Activated T-helper 2 cell treated with anti-CD3 and anti-CD28 coated beads, Interferon-gamma antibody, Interleukin-2, Interleukin-4, amounts not matched to agents 10 μg/mL and 5 μg/mL and 100 μg/mL, durations not matched to agents 14 hours and 24 hours and 36 hours (primary cell): Measurements from ENCODE around the gene BOK. TPM values are rescaled to one million over a fixed set of nuclear protein-coding genes. Genes with fewer than 3 reads are reported as not detected.
"Not testable (repeated sequence)": the region's sequence is repeated elsewhere in the genome, so short reads cannot be mapped to it uniquely, and the experiment has no call there.

Experiments
- DNase-seq: peaks from one replicate; pipeline ENCODE4 v3.0.0; 2021; ENCODE audit warnings: low spot score
- H3K27ac Mint-ChIP-seq: one replicate; pipeline ENCODE4 v1.8.0; 2021; ENCODE audit warnings: mixed read lengths
- H3K27me3 Mint-ChIP-seq: one replicate; pipeline ENCODE4 v1.8.0; 2021; ENCODE audit warnings: low read depth, mixed read lengths
- H3K36me3 Mint-ChIP-seq: one replicate; pipeline ENCODE4 v1.8.0; 2021; ENCODE audit warnings: low read depth, mixed read lengths
- H3K4me1 Mint-ChIP-seq: one replicate; pipeline ENCODE4 v1.8.0; 2021; ENCODE audit warnings: low read depth, mixed read lengths
- H3K4me3 Mint-ChIP-seq: one replicate; pipeline ENCODE4 v1.8.0; 2021; ENCODE audit warnings: low read depth, mild to moderate bottlenecking, moderate library complexity, mixed read lengths
- H3K9me3 Mint-ChIP-seq: one replicate; pipeline ENCODE4 v1.8.0; 2021; ENCODE audit warnings: mixed read lengths
- intact Hi-C: fragments of 100-400 bp; cut with micrococcal nuclease; formaldehyde crosslinking; loops from one replicate; pipeline ENCODE4 v1.15.1; 2023
- total RNA-seq: library from RNA; stranded (reverse); gene quantifications from 2 replicates; pipeline ENCODE4 v1.2.3, GENCODE V29; 2022

The BOK gene
- total RNA-seq, 1 donor from 2014 or later = 0.27 TPM

DNA sequence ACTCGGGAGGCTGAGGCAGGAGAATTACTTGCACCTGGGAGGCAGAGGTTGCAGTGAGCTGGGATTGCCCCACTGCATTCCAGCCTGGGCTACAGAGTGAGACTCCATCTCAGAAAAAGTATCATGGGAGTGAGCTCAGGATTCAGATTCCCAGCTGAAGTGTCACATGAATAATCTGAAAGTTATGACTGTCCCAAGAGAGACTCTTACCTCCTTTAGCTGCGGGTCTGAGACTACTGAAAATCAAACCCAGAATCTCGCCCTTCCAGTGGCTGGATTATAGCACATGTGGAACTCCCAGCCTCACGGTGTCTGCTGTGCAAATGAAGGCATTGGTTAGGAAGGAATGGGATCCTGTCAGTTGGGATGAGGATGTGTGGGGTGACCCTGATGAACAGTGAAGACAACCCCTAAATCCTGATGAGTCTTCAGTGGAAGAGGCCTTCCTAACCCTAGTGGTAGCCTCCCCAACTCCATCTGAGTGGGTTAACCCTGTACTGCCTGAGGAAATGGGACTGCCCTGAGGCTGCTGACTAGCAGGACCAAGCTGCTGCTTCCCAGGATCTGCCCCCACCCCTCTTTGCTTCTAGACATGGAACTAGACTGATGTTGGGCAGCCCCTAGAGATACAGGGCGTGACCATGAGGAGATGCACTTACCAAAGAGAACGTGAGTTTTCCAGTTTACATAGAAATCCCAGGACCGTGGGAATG is 16.5 kb downstream of the BOK start:
- H3K4me3 Mint-ChIP-seq = no peak overlapping the region
- H3K27ac Mint-ChIP-seq = no peak overlapping the region
- no peaks in the 10 kb centered on the region for H3K27me3 Mint-ChIP-seq
- intact Hi-C loops = no loop called here
- no peaks in the 10 kb centered on the region for H3K4me1 Mint-ChIP-seq
- peaks cover under 1% of the 10 kb centered on the region for H3K36me3 Mint-ChIP-seq
- H3K9me3 Mint-ChIP-seq = no peaks in the 10 kb centered on the region
- no peak for DNase-seq

DNA sequence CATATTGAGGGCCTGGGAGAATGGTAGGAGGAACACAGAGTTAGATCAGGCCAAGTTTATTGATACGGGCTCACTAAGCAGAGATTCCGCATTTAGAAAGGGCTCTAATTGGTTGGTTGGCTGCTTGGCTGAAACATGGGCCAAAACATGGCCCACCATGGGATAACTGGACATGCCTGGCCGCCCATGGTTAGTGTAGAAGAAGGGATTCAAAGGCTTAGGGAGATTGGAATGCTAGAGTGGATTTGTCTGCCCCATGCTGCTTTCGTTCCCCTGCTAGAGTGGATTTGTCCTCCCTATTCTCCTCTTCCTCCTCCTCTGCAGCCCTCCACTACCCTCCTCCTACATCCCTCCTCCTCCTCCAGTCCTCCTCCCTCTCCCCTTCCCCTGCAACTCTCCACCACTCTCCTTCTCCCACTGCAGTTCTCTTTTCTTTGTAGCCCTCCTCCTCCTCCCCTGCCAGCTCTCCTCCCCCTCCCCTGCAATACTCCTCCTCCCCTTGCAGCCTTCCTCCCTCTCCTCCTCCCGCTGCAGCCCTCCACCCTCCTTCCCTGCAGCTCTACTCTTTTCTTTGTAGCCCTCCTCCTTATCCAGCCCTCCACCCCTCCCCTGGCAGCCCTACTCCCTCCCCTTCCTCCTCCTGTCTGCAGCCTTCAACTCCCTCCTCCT is 17.2 kb downstream of the BOK start:
- no peak for DNase-seq
- no peak overlapping the region for H3K27ac Mint-ChIP-seq
- no peaks in the 10 kb centered on the region for H3K27me3 Mint-ChIP-seq
- H3K9me3 Mint-ChIP-seq = no peaks in the 10 kb centered on the region
- no peaks in the 10 kb centered on the region for H3K4me1 Mint-ChIP-seq
- H3K4me3 Mint-ChIP-seq = no peak overlapping the region
- peaks cover 2% of the 10 kb centered on the region for H3K36me3 Mint-ChIP-seq
- intact Hi-C loops = no loop called here

DNA sequence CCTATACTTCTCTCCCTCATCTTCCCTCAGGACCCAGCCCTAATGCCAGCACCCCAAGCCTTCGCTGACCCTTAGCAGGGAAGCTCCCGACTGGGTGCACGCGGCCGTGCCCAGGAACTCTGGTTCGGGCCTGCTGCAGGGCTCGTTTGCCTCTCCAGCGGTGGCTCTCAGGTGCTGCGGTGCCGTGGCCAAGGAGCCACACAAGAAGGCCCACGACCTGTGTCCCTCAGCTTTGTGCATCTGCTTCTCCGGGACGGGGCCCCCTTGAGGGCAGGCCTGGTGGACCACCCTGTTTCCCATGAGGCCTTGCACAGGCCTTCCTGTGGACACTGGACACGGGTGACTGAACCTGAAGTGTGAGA is 17.7 kb downstream of the BOK start:
- intact Hi-C loops = no loop called here

DNA sequence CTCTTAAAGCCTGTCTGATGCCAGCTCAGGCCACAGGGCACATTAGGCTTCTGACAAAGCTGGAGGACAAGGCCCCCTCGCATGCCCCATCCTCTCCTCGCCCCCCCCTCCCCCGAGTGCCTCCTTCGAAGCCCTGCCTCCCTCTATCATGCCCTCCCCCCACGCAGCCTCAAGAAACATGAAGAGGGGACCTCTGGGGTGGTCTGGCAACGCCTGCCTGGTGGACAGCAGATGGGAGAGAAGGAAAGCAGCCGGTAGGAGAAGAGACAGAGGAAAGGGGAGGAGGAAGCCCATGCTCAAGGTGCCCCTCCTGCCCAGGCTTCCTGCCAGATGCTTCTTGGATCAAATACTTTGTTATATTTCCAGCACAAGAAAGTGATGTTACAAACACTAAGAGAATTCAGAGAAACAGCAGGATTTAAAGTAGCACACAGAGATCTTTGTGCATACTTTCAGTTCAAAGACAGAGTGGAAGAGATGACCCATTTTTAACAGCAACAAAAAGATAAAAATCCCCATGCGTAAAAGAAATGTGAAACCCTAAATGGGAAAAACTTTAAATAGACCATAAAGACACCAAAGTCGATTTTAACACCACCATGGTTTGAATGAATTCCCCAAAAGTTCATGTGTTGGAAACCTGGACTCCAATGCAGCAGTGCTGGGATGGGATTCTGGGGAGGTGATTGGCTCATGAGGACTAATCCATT is 19.0 kb downstream of the BOK start:
- Mint-ChIP-seq H3K36me3 (peaks cover 12% of the 10 kb centered on the region), H3K4me3 (no peak overlapping the region), H3K27ac (no peak overlapping the region), H3K27me3 (no peaks in the 10 kb centered on the region), H3K9me3 (no peaks in the 10 kb centered on the region), H3K4me1 (no peaks in the 10 kb centered on the region)
- intact Hi-C loops = no loop called here
- no peak for DNase-seq

More for the DNA sequence above, 17.7 kb downstream of the BOK start:
- Mint-ChIP-seq H3K36me3 (peaks cover 2% of the 10 kb centered on the region), H3K9me3 (no peaks in the 10 kb centered on the region), H3K27ac (no peak overlapping the region), H3K27me3 (no peaks in the 10 kb centered on the region), H3K4me1 (no peaks in the 10 kb centered on the region), H3K4me3 (no peak overlapping the region)
- DNase-seq = no peak

DNA sequence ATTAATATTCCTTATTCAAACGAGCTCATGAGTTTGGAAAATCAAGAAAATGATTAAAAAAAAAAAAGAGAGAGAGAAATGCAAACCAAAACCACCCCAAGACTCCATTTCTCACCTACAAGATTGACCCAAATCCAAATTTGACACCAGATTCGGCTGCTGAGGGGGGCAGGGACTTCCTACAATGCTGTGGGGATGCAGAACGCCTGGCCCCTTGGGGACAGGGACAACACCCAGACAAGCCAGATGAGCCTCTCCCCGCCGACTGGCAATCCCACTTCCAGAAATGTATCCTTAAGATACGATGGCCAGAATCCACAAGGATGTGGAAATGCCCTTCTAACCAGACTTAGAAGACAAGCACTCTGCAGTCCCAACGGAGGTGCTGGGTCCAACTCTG is 20.7 kb downstream of the BOK start:
- intact Hi-C loops = no loop called here
- Mint-ChIP-seq H3K27ac (no peak overlapping the region), H3K36me3 (peaks cover 29% of the 10 kb centered on the region), H3K4me3 (no peak overlapping the region), H3K27me3 (no peaks in the 10 kb centered on the region), H3K4me1 (no peaks in the 10 kb centered on the region), H3K9me3 (peaks cover 4% of the 10 kb centered on the region)
- no peak for DNase-seq

DNA sequence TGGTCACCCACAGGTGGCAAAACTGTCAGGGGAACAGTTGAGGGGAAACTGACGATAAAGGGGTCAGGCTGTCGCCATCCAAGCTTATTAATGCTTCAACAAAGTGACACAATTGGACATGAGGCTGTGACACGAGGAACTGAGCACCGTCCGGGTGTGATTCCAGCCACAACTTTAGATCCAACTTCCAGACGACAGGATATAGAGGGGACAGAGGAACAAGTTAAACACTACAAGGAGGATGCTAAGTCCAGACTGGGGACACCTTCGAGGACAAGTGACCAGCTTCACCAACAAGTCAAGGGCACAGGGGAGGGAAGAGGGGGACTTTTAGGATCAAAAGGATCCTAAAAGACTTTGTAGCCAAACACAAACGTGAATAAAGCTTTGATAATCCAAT is 23.8 kb downstream of the BOK start:
- H3K36me3 Mint-ChIP-seq = peaks cover 42% of the 10 kb centered on the region
- H3K9me3 Mint-ChIP-seq = peaks cover 30% of the 10 kb centered on the region
- H3K27me3 Mint-ChIP-seq = no peaks in the 10 kb centered on the region
- no peak overlapping the region for H3K4me3 Mint-ChIP-seq
- intact Hi-C loops = no loop called here
- DNase-seq = no peak
- H3K27ac Mint-ChIP-seq = no peak overlapping the region
- no peaks in the 10 kb centered on the region for H3K4me1 Mint-ChIP-seq

DNA sequence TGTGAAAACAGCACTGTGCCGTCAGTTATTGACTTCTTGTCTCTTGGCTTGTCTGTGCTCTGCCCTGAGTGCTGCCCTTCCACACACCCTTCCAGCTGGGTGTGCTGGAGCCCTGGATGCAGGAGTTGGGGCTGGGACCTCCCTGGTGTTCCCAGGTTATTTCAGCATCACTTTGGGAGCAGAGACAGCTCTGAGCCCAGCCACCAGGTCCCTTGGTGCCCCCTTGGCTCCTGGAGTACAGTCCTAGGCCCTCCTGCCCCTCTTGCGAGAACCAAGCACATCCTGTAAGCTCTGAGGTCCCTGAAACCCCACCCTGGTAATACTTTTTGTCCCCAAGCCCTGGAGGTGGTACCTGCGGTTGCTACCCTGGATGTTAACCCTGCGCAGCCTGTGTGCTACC is 24.3 kb downstream of the BOK start:
- Mint-ChIP-seq H3K4me3 (no peak overlapping the region), H3K4me1 (no peaks in the 10 kb centered on the region), H3K9me3 (peaks cover 32% of the 10 kb centered on the region), H3K27me3 (no peaks in the 10 kb centered on the region), H3K36me3 (peaks cover 42% of the 10 kb centered on the region), H3K27ac (no peak overlapping the region)
- intact Hi-C loops = no loop called here
- no peak for DNase-seq

DNA sequence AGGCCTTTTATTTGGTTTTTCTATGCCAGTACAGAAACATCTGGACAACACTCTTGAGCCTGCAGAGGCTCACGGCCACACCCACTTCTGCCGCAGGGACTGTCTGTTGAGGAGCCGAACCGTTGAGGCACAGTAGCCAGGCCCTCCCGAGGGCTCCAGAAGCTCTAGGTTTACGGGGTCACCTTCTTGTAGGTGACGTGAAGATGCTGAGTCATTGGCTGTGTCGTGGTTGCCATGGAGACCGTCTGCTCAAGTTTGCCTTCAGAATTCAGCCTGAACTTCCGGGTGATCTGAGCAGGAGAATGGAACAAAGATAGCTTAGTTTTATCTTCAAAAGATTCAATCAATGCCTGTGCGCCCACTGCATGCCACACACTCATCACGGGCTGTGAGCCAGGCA is 25.9 kb downstream of the BOK start:
- Mint-ChIP-seq H3K36me3 (peaks cover 42% of the 10 kb centered on the region), H3K4me1 (no peaks in the 10 kb centered on the region)
- no peak for DNase-seq

DNA sequence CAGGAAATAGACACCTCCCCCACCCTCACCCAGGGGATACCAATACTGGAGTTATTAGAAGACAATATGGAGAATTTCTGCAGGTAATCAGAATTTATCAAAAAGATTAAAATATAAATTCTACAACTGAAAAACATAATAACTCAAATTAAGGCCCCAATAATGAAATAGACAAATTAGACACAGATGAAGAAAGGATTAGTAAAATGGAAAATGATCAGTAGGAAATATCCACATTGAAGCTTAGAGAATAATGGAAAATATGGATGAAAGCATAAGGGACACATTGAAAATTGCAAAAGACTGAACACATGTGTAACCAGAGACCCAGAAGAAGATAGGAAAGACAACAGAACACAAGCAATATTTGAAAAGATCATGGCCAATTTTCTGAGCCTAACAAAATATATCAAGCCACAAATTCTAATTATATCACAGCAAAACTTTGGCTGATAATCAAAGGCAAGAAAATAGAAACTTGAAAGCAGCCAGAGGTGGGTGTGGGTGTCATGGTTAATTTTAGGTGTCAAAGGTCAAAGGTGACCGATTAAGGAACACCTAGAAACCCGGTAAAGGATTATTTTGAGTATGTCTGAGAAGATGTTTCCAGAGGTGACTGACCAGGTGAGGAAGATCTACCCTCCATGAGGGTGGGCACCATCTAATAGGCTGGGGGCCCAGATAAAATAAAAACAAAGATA is 28.2 kb downstream of the BOK start:
- no peak overlapping the region for H3K4me3 Mint-ChIP-seq
- H3K27ac Mint-ChIP-seq = no peak overlapping the region
- DNase-seq = no peak
- no peaks in the 10 kb centered on the region for H3K27me3 Mint-ChIP-seq
- H3K4me1 Mint-ChIP-seq = no peaks in the 10 kb centered on the region
- intact Hi-C loops = no loop called here
- peaks cover 32% of the 10 kb centered on the region for H3K9me3 Mint-ChIP-seq
- H3K36me3 Mint-ChIP-seq = peaks cover 39% of the 10 kb centered on the region

More for the DNA sequence above, 25.9 kb downstream of the BOK start:
- Mint-ChIP-seq H3K27me3 (no peaks in the 10 kb centered on the region), H3K27ac (no peak overlapping the region), H3K4me3 (no peak overlapping the region), H3K9me3 (peaks cover 32% of the 10 kb centered on the region)
- intact Hi-C loops = no loop called here

DNA sequence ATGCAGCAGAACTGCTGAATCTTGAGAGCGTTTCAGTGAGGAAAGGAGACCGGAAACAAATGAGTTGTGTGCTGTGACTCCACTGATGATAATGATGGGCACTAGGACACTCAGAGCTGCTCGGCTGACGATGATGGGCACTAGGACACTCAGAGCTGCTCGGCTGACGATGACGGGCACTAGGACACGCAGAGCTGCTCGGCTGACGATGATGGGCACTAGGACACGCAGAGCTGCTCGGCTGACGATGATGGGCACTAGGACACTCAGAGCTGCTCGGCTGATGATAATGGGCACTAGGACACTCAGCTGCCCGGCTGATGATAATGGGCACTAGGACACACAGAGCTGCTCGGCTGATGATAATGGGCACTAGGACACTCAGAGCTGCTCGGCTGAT is 31.3 kb downstream of the BOK start:
- H3K36me3 Mint-ChIP-seq = peaks cover 12% of the 10 kb centered on the region
- intact Hi-C loops, H3K27me3 Mint-ChIP-seq, H3K27ac Mint-ChIP-seq, DNase-seq, H3K4me1 Mint-ChIP-seq, H3K4me3 Mint-ChIP-seq: not testable (repeated sequence)
- H3K9me3 Mint-ChIP-seq = peaks cover 22% of the 10 kb centered on the region

DNA sequence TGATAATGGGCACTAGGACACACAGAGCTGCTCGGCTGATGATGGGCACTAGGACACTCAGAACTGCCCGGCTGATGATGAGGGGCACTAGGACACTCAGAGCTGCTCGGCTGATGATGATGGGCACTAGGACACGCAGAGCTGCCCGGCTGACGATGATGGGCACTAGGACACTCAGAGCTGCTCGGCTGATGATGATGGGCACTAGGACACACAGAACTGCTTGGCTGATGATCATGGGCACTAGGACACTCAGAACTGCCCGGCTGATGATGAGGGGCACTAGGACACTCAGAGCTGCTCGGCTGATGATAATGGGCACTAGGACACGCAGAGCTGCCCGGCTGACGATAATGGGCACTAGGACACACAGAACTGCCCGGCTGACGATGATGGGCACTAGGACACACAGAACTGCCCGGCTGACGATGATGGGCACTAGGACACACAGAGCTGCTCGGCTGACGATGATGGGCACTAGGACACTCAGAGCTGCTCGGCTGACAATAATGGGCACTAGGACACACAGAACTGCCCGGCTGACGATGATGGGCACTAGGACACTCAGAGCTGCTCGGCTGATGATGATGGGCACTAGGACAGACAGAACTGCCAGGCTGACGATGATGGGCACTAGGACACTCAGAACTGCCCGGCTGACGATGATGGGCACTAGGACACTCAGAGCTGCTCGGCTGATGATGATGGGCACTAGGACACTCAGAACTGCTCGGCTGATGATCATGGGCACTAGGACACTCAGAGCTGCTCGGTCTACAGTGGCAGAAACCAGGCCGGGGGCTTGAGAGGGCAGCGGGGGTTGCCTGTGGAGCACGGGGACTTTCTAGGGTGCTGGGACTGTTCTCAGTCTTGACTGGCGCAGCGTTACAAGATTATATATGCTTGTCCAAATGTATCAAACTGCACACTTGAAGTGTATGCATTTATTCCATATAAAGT is 32.2 kb downstream of the BOK start:
- H3K27me3 Mint-ChIP-seq, intact Hi-C loops, DNase-seq, H3K4me3 Mint-ChIP-seq, H3K36me3 Mint-ChIP-seq, H3K4me1 Mint-ChIP-seq, H3K27ac Mint-ChIP-seq: not testable (repeated sequence)
- peaks cover 14% of the 10 kb centered on the region for H3K9me3 Mint-ChIP-seq
